Activated CD8-positive, alpha-beta memory T cell treated with anti-CD3 and anti-CD28 coated beads for 48 hours (primary cell): Measurements from ENCODE around the gene ZDHHC11B.
"Not testable (repeated sequence)": the region's sequence is repeated elsewhere in the genome, so short reads cannot be mapped to it uniquely, and the experiment has no call there.

Experiments
- DNase-seq, 3 experiments: peaks; one replicate each; pipeline ENCODE4 v3.0.0-alpha.2; 2020; ENCODE audit warnings: low read depth in 2 of 3, low spot score in 2 of 3

Gene ZDHHC11B

GRCh38 chr5:754143-754632, 30.3 kb downstream of the ZDHHC11B start:
- DNase-seq, result not testable (repeated sequence)

GRCh38 chr5:753567-754142, 30.9 kb downstream of the ZDHHC11B start:
- DNase-seq, result not testable (repeated sequence)

GRCh38 chr5:752532-753115, 31.9 kb downstream of the ZDHHC11B start:
- DNase-seq, result not testable (repeated sequence)

GRCh38 chr5:751992-752391, 32.5 kb downstream of the ZDHHC11B start:
- DNase-seq, result not testable (repeated sequence)

DNA sequence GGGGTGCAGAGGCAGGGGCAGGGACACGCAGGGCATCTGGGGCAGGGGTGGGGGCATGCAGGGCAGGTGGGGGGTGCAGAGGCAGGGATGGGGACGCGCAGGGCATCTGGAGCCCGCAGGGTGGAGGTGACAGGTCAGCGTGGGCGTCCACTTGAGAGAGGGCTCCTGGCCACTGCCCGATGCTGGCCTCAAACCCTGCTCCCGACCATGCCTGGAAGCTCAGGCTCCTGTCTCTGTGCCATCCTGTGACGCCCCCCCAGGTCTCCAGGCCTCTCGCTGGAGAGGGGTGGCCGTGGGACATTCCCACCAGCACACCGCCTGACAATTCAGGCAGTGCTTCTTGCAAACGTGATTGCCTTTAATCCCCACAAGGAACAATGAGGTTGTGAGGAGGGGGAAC, 33.0 kb downstream of the ZDHHC11B start:
- DNase-seq, result no peak

DNA sequence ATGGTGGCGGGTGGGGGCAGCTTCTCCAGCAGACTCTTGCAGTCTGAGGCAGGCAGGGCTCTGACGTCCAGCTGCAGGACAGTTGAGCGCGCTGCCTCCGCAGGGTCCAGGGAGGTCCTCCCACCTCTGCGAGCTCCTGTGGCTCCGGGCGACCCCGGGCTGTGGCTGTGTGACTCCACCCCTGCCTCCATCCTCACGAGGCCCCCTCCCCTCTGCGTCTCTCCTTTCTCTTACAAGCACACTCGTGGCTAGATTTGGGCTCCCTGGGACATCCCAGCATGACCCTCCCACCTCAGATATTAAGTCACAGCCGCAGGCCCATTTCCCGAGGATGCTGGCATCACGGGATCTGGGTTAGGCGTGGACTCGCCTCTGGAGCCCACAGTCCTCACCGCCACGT, 34.3 kb downstream of the ZDHHC11B start:
- DNase-seq, result not testable (repeated sequence)

- DNase-seq, result no peak
Observed at GRCh38 chr5:749101-749670, 35.3 kb downstream of the ZDHHC11B start.

DNA sequence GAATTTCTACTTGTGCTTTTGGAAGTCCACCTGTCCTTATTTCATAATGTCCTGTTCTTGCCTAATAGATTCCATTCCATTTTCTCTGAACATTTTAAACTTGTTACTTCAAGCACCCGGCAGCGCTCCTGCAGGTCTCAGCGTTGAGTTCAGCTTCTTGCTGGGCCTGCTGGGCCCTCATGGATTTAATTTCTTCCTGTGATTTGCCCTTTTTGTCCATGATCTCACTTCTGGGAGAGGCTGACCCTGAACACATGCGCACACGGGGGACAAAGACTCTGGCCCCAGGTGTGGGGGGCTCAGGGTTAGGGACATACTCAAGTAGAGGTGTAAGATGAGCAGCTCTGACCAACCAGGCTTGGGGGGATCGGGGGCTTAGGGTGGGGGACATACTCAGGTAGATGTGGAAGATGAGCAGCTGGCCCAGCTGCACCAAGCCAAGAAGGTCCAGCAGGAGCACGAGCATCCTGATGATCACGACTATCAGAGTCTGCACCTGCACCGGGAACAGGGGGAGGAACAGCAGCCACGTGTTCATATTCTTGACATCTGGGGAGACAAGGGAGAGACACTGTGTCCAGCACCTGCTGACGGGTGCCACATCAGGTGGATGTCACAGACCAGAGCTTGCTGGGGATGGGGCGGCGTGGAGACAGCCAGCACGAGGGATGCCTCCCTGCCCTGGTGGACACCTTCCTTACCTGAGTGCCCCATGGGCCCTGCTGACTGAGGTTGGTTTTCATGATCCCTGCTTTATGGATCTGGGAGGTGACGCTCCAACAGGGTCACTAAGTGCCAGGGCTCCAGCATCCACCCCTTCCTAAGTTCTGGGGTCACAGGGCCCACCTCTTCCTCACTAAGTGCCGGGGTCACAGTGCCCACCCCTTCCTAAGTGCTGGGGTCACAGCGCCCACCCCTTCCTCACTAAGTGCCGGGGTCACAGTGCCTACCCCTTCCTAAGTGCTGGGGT, 36.2 kb downstream of the ZDHHC11B start:
- not testable (repeated sequence) for DNase-seq

- DNase-seq, result not testable (repeated sequence)
Observed at GRCh38 chr5:747303-747844, 37.2 kb downstream of the ZDHHC11B start.

DNA sequence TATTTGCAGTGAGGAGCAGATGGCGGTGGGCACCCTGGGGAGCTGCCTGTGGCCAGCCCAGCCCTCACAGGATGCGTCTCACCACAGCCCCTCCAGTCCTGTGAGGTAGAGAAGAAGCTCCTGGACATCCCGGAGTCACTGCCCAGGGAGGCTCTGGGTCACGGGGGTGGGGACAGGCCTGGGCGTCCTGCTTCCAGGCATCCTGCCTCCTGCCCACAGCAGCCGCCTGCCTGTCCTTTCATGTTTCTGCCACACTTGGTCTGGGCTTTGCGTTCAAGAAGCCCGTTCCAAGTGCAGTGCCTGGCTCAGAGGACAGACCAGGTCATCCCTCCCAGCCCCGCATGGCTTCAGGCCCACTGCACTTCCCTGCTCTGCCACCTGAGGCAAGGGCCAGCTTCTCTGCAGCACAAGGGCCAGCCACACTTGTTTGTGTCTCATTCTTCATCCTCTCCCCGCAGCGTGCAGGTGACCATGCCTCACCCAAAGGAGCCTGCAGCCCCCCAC, 38.2 kb downstream of the ZDHHC11B start:
- no peak for DNase-seq

DNA sequence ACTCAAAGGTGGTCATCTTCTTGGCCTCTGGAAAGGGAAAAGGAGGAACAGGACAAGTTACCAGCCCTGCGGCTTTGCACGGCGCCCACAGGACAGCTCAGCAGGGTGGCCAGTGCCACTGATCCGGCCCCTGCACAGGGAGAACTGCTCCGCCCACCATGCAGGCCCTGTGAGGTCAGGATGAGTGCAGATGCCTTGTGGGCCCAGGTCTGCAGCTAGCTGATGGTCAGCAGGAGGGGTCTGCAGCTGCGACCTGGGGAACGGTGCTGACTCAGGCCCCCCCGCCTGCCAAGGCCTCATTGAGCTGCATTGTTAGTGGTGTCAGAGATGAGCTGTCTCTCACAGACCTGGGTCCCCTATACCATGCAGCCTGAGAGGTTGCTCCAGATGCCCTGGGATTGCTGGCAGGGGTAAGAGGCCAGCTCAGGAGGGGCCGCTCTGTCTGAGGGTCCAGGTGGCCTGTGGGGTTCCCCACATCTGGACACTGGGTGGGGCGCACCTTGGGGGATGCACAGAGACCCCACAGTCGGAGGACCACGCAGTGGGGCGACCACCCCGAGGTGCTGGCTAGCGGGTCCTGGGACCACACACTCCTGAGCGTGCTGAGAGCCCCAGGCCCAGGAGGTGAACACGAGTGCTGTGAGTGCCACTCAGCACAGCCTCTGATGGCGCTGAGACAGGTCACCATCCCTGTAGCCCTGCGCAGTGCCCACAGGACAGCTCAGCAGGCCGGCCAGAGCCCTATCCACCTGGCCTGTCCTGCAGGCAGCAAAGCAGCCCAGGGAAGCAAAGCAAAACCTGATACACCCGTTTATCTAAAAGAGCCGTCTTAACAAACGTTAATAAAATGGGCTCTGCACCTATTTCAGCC, 39.0 kb downstream of the ZDHHC11B start:
- DNase-seq, result not testable (repeated sequence)

GRCh38 chr5:743696-744404, 40.7 kb downstream of the ZDHHC11B start:
- DNase-seq, result not testable (repeated sequence)

DNA sequence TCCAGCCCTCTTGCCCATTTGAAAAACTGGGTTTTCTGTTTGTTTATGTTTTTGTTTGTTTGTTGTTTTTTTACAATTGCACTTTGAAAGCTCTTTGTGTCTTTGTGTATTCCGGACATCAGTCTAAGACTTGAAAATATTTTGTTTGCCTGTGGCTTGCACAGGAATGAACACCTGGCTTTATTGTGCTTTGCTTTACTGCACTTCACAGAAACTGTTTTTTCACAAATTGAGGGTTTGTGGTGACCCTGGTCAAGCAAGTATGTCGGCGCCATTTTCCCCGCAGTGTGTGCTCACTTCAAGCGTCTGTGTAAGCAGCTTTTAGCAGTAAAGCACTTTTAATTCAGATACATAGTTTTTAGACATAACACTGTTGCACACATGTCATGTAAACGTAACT, 42.3 kb downstream of the ZDHHC11B start:
- not testable (repeated sequence) for DNase-seq

- DNase-seq, result not testable (repeated sequence)
Observed at GRCh38 chr5:734145-734544, 50.4 kb downstream of the ZDHHC11B start.

GRCh38 chr5:732754-733454, 51.6 kb downstream of the ZDHHC11B start:
- not testable (repeated sequence) for DNase-seq

DNA sequence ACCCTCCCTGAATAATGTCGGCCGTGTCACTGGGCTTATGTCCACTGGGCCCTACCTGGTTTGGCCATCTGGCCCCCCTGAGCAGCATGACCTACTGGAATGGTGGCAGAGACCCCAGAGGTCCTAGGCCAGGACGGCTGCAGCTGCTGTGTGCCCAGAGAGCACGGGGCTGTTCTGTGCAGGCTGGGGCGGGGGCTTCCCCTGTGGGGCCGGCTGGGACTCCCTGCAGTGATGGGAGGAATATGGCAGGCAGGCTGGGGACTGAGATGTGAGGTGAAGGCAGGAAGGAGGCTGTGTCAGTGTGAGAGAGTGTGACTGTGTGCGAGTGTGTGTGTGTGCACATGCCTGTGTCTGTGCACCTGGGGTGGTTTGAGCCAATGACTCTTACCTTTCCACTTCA, 55.3 kb downstream of the ZDHHC11B start:
- not testable (repeated sequence) for DNase-seq

GRCh38 chr5:727087-727486, 57.4 kb downstream of the ZDHHC11B start:
- DNase-seq, result not testable (repeated sequence)

- not testable (repeated sequence) for DNase-seq
Observed at GRCh38 chr5:723865-724264, 60.7 kb downstream of the ZDHHC11B start.

DNA sequence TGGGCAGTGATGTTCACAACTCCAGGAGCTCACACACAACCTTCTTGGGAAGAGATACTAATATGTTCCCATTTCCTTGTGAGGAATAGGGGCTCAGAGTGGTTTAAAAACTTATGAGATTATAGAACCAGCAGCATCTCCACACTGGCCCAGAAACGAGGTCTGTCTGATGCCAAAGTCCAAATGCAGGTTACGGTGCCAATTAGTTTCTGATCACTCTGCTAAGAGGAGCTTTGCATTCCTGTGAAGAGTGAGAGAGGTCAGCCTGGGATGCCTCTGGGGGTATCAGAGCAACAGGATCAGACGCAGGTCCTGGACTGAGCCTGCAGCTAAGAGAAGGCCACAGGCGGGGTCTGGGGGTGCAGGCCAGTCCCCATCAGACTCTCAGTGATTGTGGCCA, 61.2 kb downstream of the ZDHHC11B start:
- not testable (repeated sequence) for DNase-seq
